A549 (cell line): Measurements from ENCODE around the gene THAP4. TPM values are rescaled to one million over a fixed set of nuclear protein-coding genes. Genes with fewer than 3 reads are reported as not detected.

Source experiments
- ATAC-seq, 2 experiments: fragments of 200-7000 bp in 1 of 2; fragments of >200 bp in 1 of 2; cut with Nextera tagmentation in 1 of 2; cut with Tn5 transposase in 1 of 2; 3 replicates each; pipeline versions ENCODE4 v1.8.0 to v1.9.1; 2018 to 2020; ENCODE audit warnings: mild to moderate bottlenecking in 1 of 2, moderate library complexity in 1 of 2
- CTCF ChIA-PET: fragments of 300-600 bp; sonication (Branson Sonifier 250); formaldehyde crosslinking; extraction: SDS; loops from one replicate; lab custom pipeline; 2021; ENCODE audit warnings: antibody characterized with exemption, inconsistent platforms; lab: Yijun Ruan, JAX
- POLR2A ChIA-PET: fragments of 350-600 bp; formaldehyde crosslinking; extraction: SDS; loops from one replicate; lab custom pipeline; 2021; ENCODE audit warnings: antibody characterized with exemption, inconsistent platforms; lab: Yijun Ruan, JAX
- DNase-seq, 2 experiments: peaks; one replicate each; pipeline versions ENCODE4 v3.0.0 to v3.0.0-alpha.2; 2011 to 2016; ENCODE audit warnings: low read depth in 1 of 2, low spot score in 1 of 2
- FAIRE-seq: peaks from 2 replicates; lab custom pipeline; 2011; peaks lifted over from hg19 to GRCh38; lab: Jason Lieb, UNC
- H3K27ac ChIP-seq, 2 experiments: fragments of >200 bp; sonication (Bioruptor Twin); formaldehyde crosslinking; 3 replicates each; pipeline ENCODE4 v1.5.1; 2016 to 2017
- H3K4me1 ChIP-seq: fragments of >200 bp; sonication (Bioruptor Twin); formaldehyde crosslinking; 3 replicates; pipeline ENCODE4 v1.6.1; 2016
- H3K4me2 ChIP-seq: fragments of >200 bp; sonication (Bioruptor Twin); formaldehyde crosslinking; 3 replicates; pipeline ENCODE4 v1.6.1; 2016
- H3K4me3 ChIP-seq: fragments of >200 bp; sonication (Bioruptor Twin); formaldehyde crosslinking; 3 replicates; pipeline ENCODE4 v1.5.1; 2016
- H3K9me3 ChIP-seq: fragments of >200 bp; sonication (Bioruptor Twin); formaldehyde crosslinking; 3 replicates; pipeline ENCODE4 v1.6.1; 2016
- BHLHE40 ChIP-seq: IDR thresholded peaks from 2 replicates; pipeline ENCODE4 v1.6.1; 2012; ENCODE audit warnings: low read depth, low read length, inconsistent platforms
- CBX8 ChIP-seq: fragments of 200-600 bp; sonication (generic); IDR thresholded peaks from 2 replicates; pipeline ENCODE4 v1.6.1; 2016
- EHF ChIP-seq: fragments of 250-450 bp; sonication (Bioruptor Pico); IDR thresholded peaks from 2 replicates; pipeline ENCODE4 v1.5.0; 2020; ENCODE audit warnings: mild to moderate bottlenecking
- EHMT2 ChIP-seq: fragments of 200-600 bp; sonication (generic); IDR thresholded peaks from 2 replicates; pipeline ENCODE4 v1.6.1; 2016; ENCODE audit warnings: antibody characterized with exemption, low read depth, mild to moderate bottlenecking, moderate library complexity
- FOSL2 ChIP-seq, 2 experiments: fragments of 450-650 bp in 1 of 2; fragments of >200 bp in 1 of 2; sonication (Bioruptor Twin) in 1 of 2; formaldehyde crosslinking; IDR thresholded peaks; 2 replicates each; pipeline versions ENCODE4 v1.5.0 to v1.6.1; 2016 to 2020; ENCODE audit warnings: mild to moderate bottlenecking in 1 of 2, moderate library complexity in 1 of 2
- GATA3 ChIP-seq: IDR thresholded peaks from 2 replicates; pipeline ENCODE4 v1.6.1; 2012; ENCODE audit warnings: borderline replicate concordance
- HDAC2 ChIP-seq: fragments of 200-600 bp; sonication (generic); IDR thresholded peaks from 2 replicates; pipeline ENCODE4 v1.6.1; 2016
- HEYL ChIP-seq: fragments of 250-450 bp; sonication (Bioruptor Pico); IDR thresholded peaks from 2 replicates; pipeline ENCODE4 v1.8.0; 2021; ENCODE audit warnings: mild to moderate bottlenecking, moderate library complexity
- HOXA7 ChIP-seq: fragments of 250-450 bp; sonication (Bioruptor Pico); IDR thresholded peaks from 2 replicates; pipeline ENCODE4 v1.5.0; 2020; ENCODE audit warnings: mild to moderate bottlenecking, moderate library complexity
- JUN ChIP-seq, 2 experiments: fragments of >200 bp; sonication (Bioruptor Twin); formaldehyde crosslinking; IDR thresholded peaks; 2 replicates in 1 of 2; 3 replicates in 1 of 2; pipeline ENCODE4 v1.6.1; 2016 to 2017
- MAFK ChIP-seq: fragments of 450-650 bp; IDR thresholded peaks from 2 replicates; pipeline ENCODE4 v1.6.1; 2014; ENCODE audit not compliant: partially characterized antibody
- MYC ChIP-seq: IDR thresholded peaks from 2 replicates; pipeline ENCODE4 v1.6.1; 2012; ENCODE audit warnings: mild to moderate bottlenecking, inconsistent platforms, low read length, improper control_type of control experiment, borderline replicate concordance
- NFE2L2 ChIP-seq: fragments of 150-350 bp; conservative IDR thresholded peaks from 2 replicates; pipeline ENCODE4 v1.6.1; 2014; ENCODE audit warnings: low read length
- NR3C1 ChIP-seq: fragments of >200 bp; sonication (Bioruptor Twin); formaldehyde crosslinking; IDR thresholded peaks from 3 replicates; pipeline ENCODE4 v1.6.1; 2017
- PHF8 ChIP-seq: fragments of 200-600 bp; sonication (generic); IDR thresholded peaks from 2 replicates; pipeline ENCODE4 v1.6.1; 2016; ENCODE audit warnings: low read depth, mild to moderate bottlenecking, antibody characterized with exemption, moderate library complexity, borderline replicate concordance
- POLR2A ChIP-seq: IDR thresholded peaks from 2 replicates; pipeline ENCODE4 v1.6.1; 2012; ENCODE audit warnings: mild to moderate bottlenecking, low read length
- RCOR1 ChIP-seq: fragments of 150-350 bp; IDR thresholded peaks from 2 replicates; pipeline ENCODE4 v1.6.1; 2014; ENCODE audit warnings: antibody characterized with exemption, low read length, low read depth
- RFX5 ChIP-seq: fragments of 450-650 bp; IDR thresholded peaks from 2 replicates; pipeline ENCODE4 v1.7.1; 2014; ENCODE audit warnings: antibody characterized with exemption, mild to moderate bottlenecking, moderate library complexity
- SMC3 ChIP-seq: fragments of >200 bp; sonication (Bioruptor Twin); formaldehyde crosslinking; IDR thresholded peaks from 3 replicates; pipeline ENCODE4 v1.6.1; 2018; ENCODE audit warnings: inconsistent platforms
- TFCP2L1 ChIP-seq: fragments of 250-450 bp; sonication (Bioruptor Pico); IDR thresholded peaks from 2 replicates; pipeline ENCODE4 v1.5.0; 2021; ENCODE audit warnings: mild to moderate bottlenecking
- ZNF302 ChIP-seq: fragments of 250-450 bp; sonication (Bioruptor Pico); IDR thresholded peaks from 2 replicates; pipeline ENCODE4 v1.9.0; 2021; ENCODE audit warnings: inconsistent platforms, mild to moderate bottlenecking, moderate library complexity
- WGBS: methylation state at CpG from one replicate; pipeline ENCODE4 v1.1.6; 2017; ENCODE audit errors: missing lambda C conversion rate; 5-methylcytosine and 5-hydroxymethylcytosine counted together
- polyA plus RNA-seq, 4 experiments: library from polyadenylated mRNA; depleted of rRNA in 3 of 4; stranded (reverse); fragments of >200 nt; fragmentation: RNase III in 1 of 4; extraction: RNeasy Plus Mini Kit Qiagen cat#74134 plus additional on column Dnase treatment in 1 of 4; gene quantifications; 2 replicates in 3 of 4; 3 replicates in 1 of 4; pipeline ENCODE4 v1.2.3, GENCODE V29; 2011 to 2017
- TF ChIP-seq, protein P1 (sequence below): IDR thresholded peaks from 2 replicates; pipeline ENCODE4 v1.6.1; 2012
- TF ChIP-seq, protein P2 (sequence below): fragments of 450-650 bp; IDR thresholded peaks from 2 replicates; pipeline ENCODE4 v1.6.1; 2014; ENCODE audit warnings: antibody characterized with exemption
- TF ChIP-seq, protein P3 (sequence below): IDR thresholded peaks from 2 replicates; pipeline ENCODE4 v1.6.1; 2012; ENCODE audit warnings: low read depth, borderline replicate concordance
- TF ChIP-seq, protein P4 (sequence below): fragments of 250-450 bp; sonication (Bioruptor Pico); IDR thresholded peaks from 2 replicates; pipeline ENCODE4 v1.5.0; 2021; ENCODE audit warnings: mild to moderate bottlenecking, moderate library complexity, borderline replicate concordance

The THAP4 gene
- polyA plus RNA-seq, 2 of the 4 experiments (the other 2 are of a cell fraction) = 36.1 to 51.0 TPM

DNA sequence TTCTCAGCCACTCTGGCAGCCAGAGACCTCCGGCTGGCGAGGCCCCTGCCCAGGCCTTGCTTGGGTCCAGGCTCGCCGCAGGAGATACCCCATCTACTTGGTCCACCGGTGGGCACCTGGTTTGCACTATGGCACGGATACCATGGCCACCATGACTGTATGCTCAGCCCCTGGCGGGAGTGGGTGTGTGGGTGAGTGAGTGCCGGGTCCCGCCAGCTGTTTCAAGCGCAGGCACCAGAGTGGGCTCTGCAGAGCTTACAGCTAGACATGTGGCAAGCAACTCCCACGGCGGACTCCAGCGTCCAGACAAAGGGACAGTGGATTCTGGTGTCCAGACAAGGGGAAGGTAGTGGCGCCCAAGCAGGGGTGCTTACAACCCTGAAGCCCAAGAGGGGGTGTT lies 2.0 kb upstream of the THAP4 start:
- WGBS = 98% methylated on average over 10 of the region's 14 CpGs
- FAIRE-seq (no peak), DNase-seq (no peak), ATAC-seq (no peak)
- ChIA-PET CTCF (interaction anchor here (0.8 to 1.2 kb wide), 4 partner anchors 19 to 239 kb away, joined by 3 to 6 read pairs (median 4); no protein-coding TSS in a partner anchor), POLR2A (no interaction called here)
- peak overlapping the region; percentile 88; the same call in 2 of the 3 replicates for H3K4me3 ChIP-seq
- TF ChIP-seq RCOR1 (no peak), HEYL (CRISPR knock-in tag) (no peak), SMC3 (no peak), FOSL2 (IDR thresholded peaks at IDR 0.05) (no peak), FOSL2 (CRISPR knock-in tag; IDR thresholded peaks at IDR 0.05) (no peak)
- H3K4me2 ChIP-seq = peak overlapping the region; percentile 96
- H3K9me3 ChIP-seq = no peaks in the 10 kb centered on the region
- H3K4me1 ChIP-seq = peaks cover 21% of the 10 kb centered on the region
- H3K27ac ChIP-seq = no peak overlapping the region

DNA sequence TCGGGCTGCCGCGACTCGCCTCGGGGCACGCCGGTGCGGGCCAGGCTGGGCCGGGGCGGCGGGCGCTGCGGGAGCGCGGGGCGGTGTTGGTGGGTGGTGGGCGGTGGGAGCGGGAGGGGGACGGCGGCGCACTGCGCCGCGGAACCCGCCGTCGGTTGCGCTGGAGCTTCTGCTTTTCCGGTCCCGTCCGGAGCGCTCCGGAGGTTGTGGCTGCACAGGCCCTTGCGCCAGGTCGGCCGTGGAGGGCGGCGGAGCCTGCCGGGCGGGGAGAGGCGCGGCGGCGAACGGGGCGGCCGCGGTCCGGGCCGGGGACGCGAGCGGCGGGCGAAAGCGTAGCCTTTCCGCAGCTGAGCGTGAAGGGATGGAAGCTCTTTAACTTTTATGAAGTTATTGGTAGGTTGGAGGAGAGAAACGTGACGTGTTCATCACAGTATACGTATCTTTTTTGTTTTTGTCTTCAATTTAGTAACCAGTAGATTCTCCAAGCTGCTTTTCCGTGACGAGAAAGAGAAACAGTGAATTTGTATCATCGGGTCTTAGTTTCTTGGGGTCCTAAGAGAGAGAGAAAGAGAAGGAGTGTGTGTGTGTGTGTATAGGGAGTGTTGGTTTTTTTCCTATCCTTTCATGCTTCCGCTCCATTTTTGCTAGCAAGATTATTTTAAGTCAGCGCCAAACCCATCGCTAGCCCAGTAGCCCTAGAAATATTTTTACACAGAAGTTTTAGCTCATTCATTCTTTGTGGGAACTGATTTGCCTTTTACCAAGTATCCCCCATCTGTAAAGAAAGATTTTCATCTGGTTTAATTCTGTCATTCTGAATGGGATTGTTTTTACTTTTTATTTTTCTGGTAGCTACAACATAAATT lies 1.1 kb upstream of the THAP4 start:
- peak in 1 of 2 experiments; percentile 12; a peak in 2 of 6 replicates for ATAC-seq
- Histone ChIP-seq H3K4me3 (peak overlapping the region; percentile 88), H3K9me3 (no peaks in the 10 kb centered on the region)
- TF ChIP-seq JUN (IDR thresholded peaks at IDR 0.05) (peak in 1 of 2 experiments; percentile 37; a peak in 1 of 5 replicates), ZNF302 (CRISPR knock-in tag) (no peak)
- TF ChIP-seq, all 56 proteins: peak for 1
- Histone ChIP-seq H3K4me1 (peaks cover 21% of the 10 kb centered on the region), H3K4me2 (peak overlapping the region; percentile 96), H3K27ac (peak overlapping the region; percentile 96 to 100)
- FAIRE-seq = no peak
- ChIA-PET POLR2A (interaction anchor here (0.7 to 1.0 kb wide), 2 partner anchors 13 to 79 kb away, joined by 3 read pairs; partner anchors contain the start of gene BOK), CTCF (interaction anchor here (0.8 to 1.2 kb wide), 6 partner anchors 20 to 787 kb away, joined by 3 to 6 read pairs (median 4); no protein-coding TSS in a partner anchor)
- peak in 1 of 2 experiments; percentile 23 for DNase-seq
- WGBS = 4% methylated on average over 22 of the region's 67 CpGs

DNA sequence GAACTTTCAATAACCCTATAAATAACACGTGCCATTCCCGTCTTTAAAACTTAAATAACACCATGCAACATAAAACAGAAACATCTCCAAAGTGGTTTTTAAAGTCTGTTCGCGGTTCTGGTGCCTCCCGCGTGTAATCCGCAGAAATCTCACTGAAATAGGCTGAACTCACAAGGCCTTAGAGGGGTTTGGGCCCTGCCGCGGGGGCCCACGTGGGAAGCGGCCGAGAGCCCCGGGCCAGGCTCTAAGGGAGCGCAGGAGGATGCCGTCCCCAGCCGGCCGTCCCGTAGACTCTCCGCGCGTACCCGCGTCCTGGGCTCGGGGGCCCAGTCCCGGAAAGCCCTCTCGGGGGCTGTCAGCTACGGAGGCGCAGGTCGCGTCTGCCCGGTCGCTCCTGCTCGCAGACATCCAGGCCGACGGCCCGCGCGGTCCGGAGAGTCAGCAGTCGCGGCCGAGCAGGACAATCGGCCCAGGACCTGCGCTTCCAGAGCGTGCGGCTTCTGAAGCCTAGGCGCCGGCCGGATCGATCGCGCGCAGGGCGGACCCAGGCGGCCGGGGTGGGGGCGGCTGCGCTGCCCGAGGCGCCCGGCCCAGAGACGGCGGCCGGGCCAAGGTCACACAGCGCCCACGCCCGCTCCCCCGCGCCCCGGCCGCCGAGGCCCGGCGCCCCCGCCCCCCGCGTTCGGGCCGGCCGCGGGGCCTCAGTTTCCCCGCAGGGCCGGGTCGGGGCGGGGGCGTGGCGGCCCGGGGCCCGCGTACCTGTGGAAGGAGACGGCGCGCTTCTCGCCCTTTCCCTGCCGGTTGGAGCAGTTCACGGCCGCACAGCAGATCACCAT lies 558 bp downstream of the THAP4 start:
- no peak for FAIRE-seq

More for the DNA sequence above, 558 bp downstream of the THAP4 start:
- H3K27ac ChIP-seq = peak overlapping the region; percentile 96 to 100
- WGBS = 3% methylated on average over 16 of the region's 97 CpGs
- ChIA-PET CTCF (interaction anchor here (0.6 kb wide), 1 partner anchor 723 kb away, joined by 3 read pairs; no protein-coding TSS in a partner anchor), POLR2A (interaction anchor here (1.0 kb wide), 1 partner anchor 78 kb away, joined by 3 read pairs; the partner anchor contains the start of gene BOK)
- peak overlapping the region; percentile 88 for H3K4me3 ChIP-seq
- peak; percentile 18 to 52 for DNase-seq
- TF ChIP-seq RFX5 (no peak), SMC3 (no peak), POLR2A (0 out of 2 replicates have a peak, but pooled peaks have one; percentile 64), MYC (peak; percentile 35; the same call in 1 of the 2 replicates), HEYL (CRISPR knock-in tag) (no peak), NR3C1 (no peak), EHF (no peak), HOXA7 (CRISPR knock-in tag) (no peak), TFCP2L1 (CRISPR knock-in tag) (no peak), CBX8 (no peak), GATA3 (no peak), NFE2L2 (no peak), MAFK (no peak), BHLHE40 (no peak), HDAC2 (0 out of 2 replicates have a peak, but pooled peaks have one; percentile 57), EHMT2 (no peak), PHF8 (peak; percentile 47)
- TF ChIP-seq, protein P1, sequence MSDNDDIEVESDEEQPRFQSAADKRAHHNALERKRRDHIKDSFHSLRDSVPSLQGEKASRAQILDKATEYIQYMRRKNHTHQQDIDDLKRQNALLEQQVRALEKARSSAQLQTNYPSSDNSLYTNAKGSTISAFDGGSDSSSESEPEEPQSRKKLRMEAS = peak; percentile 83
- TF ChIP-seq, protein P2, sequence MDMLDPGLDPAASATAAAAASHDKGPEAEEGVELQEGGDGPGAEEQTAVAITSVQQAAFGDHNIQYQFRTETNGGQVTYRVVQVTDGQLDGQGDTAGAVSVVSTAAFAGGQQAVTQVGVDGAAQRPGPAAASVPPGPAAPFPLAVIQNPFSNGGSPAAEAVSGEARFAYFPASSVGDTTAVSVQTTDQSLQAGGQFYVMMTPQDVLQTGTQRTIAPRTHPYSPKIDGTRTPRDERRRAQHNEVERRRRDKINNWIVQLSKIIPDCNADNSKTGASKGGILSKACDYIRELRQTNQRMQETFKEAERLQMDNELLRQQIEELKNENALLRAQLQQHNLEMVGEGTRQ = no peak
- TF ChIP-seq, protein P3, sequence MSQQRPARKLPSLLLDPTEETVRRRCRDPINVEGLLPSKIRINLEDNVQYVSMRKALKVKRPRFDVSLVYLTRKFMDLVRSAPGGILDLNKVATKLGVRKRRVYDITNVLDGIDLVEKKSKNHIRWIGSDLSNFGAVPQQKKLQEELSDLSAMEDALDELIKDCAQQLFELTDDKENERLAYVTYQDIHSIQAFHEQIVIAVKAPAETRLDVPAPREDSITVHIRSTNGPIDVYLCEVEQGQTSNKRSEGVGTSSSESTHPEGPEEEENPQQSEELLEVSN = 0 out of 2 replicates have a peak, but pooled peaks have one; percentile 22
- TF ChIP-seq, protein P4, sequence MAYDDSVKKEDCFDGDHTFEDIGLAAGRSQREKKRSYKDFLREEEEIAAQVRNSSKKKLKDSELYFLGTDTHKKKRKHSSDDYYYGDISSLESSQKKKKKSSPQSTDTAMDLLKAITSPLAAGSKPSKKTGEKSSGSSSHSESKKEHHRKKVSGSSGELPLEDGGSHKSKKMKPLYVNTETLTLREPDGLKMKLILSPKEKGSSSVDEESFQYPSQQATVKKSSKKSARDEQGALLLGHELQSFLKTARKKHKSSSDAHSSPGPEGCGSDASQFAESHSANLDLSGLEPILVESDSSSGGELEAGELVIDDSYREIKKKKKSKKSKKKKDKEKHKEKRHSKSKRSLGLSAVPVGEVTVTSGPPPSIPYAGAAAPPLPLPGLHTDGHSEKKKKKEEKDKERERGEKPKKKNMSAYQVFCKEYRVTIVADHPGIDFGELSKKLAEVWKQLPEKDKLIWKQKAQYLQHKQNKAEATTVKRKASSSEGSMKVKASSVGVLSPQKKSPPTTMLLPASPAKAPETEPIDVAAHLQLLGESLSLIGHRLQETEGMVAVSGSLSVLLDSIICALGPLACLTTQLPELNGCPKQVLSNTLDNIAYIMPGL (CRISPR knock-in tag) = no peak
- TF ChIP-seq, all 56 proteins: peak for 6
- no peaks in the 10 kb centered on the region for H3K9me3 ChIP-seq
- peaks cover 21% of the 10 kb centered on the region for H3K4me1 ChIP-seq
- peak; percentile 66 to 67 for ATAC-seq
- H3K4me2 ChIP-seq = peak overlapping the region; percentile 92
